ENCODE measurements around the gene GCN1.

- TF ChIP-seq KLF1 (tag by site-specific recombination; IDR thresholded peaks at IDR 0.05) = no peak
- no peak for TF ChIP-seq GLIS2 (tag by site-specific recombination; IDR thresholded peaks at IDR 0.05)
- no peak for TF ChIP-seq SP2 (tag by site-specific recombination; IDR thresholded peaks at IDR 0.05)
- no peak for TF ChIP-seq CTCF (tag by site-specific recombination; IDR thresholded peaks at IDR 0.05)
- no peak for TF ChIP-seq ZNF157 (tag by site-specific recombination; IDR thresholded peaks at IDR 0.05)
- no peak for TF ChIP-seq ZBTB7A (tag by site-specific recombination; IDR thresholded peaks at IDR 0.05; ENCODE audit: low read depth)
- no peak for TF ChIP-seq ZNF76 (tag by site-specific recombination; IDR thresholded peaks at IDR 0.05; ENCODE audit: borderline replicate concordance, low read depth)
- no peak for TF ChIP-seq ZNF704 (tag by site-specific recombination; IDR thresholded peaks at IDR 0.05)
- no peak for TF ChIP-seq ZNF311 (tag by site-specific recombination; IDR thresholded peaks at IDR 0.05; ENCODE audit: borderline replicate concordance)
- no peak for TF ChIP-seq REST (tag by site-specific recombination; IDR thresholded peaks at IDR 0.05)
- TF ChIP-seq ZNF785 (tag by site-specific recombination; IDR thresholded peaks at IDR 0.05) = no peak
- no peak for TF ChIP-seq HOXD13 (CRISPR knock-in tag; IDR thresholded peaks at IDR 0.05; ENCODE audit: borderline replicate concordance)
These were observed 32.9 kb upstream of the GCN1 start for GRCh38 chr12:120227233-120228040.
